ENCODE results near the gene LIPC.

DNA sequence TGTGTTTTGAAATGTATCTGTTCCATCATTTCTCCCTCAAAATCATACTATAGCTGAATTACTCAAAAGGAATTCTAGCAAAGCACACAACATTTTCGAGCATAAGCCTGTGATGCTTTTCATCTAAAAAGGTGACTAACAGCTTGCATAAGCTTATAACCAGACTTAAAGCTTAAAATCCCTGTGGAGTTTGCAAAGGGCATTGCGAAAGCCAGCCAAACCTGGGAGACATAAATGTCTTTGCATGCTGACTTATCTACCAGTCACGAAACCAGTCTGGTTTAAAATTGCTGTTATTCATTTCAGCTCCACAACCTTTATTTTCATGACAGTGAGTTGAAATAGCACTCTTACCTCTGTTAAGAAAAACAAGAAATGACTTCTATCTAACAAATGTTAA is 35.6 kb upstream of the LIPC start:
- TF ChIP-seq ZNF274 (IDR thresholded peaks at IDR 0.05; ENCODE audit: low read length) (no peak), ZNF274 (tag by site-specific recombination; IDR thresholded peaks at IDR 0.05; ENCODE audit: borderline replicate concordance) (no peak), ZNF677 (tag by site-specific recombination; IDR thresholded peaks at IDR 0.05) (no peak), ZSCAN30 (tag by site-specific recombination; IDR thresholded peaks at IDR 0.05) (no peak), ZNF311 (tag by site-specific recombination; IDR thresholded peaks at IDR 0.05; ENCODE audit: borderline replicate concordance) (no peak)
- TF ChIP-seq, protein P1, sequence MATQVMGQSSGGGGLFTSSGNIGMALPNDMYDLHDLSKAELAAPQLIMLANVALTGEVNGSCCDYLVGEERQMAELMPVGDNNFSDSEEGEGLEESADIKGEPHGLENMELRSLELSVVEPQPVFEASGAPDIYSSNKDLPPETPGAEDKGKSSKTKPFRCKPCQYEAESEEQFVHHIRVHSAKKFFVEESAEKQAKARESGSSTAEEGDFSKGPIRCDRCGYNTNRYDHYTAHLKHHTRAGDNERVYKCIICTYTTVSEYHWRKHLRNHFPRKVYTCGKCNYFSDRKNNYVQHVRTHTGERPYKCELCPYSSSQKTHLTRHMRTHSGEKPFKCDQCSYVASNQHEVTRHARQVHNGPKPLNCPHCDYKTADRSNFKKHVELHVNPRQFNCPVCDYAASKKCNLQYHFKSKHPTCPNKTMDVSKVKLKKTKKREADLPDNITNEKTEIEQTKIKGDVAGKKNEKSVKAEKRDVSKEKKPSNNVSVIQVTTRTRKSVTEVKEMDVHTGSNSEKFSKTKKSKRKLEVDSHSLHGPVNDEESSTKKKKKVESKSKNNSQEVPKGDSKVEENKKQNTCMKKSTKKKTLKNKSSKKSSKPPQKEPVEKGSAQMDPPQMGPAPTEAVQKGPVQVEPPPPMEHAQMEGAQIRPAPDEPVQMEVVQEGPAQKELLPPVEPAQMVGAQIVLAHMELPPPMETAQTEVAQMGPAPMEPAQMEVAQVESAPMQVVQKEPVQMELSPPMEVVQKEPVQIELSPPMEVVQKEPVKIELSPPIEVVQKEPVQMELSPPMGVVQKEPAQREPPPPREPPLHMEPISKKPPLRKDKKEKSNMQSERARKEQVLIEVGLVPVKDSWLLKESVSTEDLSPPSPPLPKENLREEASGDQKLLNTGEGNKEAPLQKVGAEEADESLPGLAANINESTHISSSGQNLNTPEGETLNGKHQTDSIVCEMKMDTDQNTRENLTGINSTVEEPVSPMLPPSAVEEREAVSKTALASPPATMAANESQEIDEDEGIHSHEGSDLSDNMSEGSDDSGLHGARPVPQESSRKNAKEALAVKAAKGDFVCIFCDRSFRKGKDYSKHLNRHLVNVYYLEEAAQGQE (tag by site-specific recombination; IDR thresholded peaks at IDR 0.05): no peak
- TF ChIP-seq, protein P2, sequence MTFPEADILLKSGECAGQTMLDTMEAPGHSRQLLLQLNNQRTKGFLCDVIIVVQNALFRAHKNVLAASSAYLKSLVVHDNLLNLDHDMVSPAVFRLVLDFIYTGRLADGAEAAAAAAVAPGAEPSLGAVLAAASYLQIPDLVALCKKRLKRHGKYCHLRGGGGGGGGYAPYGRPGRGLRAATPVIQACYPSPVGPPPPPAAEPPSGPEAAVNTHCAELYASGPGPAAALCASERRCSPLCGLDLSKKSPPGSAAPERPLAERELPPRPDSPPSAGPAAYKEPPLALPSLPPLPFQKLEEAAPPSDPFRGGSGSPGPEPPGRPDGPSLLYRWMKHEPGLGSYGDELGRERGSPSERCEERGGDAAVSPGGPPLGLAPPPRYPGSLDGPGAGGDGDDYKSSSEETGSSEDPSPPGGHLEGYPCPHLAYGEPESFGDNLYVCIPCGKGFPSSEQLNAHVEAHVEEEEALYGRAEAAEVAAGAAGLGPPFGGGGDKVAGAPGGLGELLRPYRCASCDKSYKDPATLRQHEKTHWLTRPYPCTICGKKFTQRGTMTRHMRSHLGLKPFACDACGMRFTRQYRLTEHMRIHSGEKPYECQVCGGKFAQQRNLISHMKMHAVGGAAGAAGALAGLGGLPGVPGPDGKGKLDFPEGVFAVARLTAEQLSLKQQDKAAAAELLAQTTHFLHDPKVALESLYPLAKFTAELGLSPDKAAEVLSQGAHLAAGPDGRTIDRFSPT (tag by site-specific recombination; IDR thresholded peaks at IDR 0.05): no peak
- TF ChIP-seq, protein P3, sequence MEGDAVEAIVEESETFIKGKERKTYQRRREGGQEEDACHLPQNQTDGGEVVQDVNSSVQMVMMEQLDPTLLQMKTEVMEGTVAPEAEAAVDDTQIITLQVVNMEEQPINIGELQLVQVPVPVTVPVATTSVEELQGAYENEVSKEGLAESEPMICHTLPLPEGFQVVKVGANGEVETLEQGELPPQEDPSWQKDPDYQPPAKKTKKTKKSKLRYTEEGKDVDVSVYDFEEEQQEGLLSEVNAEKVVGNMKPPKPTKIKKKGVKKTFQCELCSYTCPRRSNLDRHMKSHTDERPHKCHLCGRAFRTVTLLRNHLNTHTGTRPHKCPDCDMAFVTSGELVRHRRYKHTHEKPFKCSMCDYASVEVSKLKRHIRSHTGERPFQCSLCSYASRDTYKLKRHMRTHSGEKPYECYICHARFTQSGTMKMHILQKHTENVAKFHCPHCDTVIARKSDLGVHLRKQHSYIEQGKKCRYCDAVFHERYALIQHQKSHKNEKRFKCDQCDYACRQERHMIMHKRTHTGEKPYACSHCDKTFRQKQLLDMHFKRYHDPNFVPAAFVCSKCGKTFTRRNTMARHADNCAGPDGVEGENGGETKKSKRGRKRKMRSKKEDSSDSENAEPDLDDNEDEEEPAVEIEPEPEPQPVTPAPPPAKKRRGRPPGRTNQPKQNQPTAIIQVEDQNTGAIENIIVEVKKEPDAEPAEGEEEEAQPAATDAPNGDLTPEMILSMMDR (tag by site-specific recombination; IDR thresholded peaks at IDR 0.05): no peak
- TF ChIP-seq, protein P4, sequence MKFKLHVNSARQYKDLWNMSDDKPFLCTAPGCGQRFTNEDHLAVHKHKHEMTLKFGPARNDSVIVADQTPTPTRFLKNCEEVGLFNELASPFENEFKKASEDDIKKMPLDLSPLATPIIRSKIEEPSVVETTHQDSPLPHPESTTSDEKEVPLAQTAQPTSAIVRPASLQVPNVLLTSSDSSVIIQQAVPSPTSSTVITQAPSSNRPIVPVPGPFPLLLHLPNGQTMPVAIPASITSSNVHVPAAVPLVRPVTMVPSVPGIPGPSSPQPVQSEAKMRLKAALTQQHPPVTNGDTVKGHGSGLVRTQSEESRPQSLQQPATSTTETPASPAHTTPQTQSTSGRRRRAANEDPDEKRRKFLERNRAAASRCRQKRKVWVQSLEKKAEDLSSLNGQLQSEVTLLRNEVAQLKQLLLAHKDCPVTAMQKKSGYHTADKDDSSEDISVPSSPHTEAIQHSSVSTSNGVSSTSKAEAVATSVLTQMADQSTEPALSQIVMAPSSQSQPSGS (tag by site-specific recombination; IDR thresholded peaks at IDR 0.05; ENCODE audit: low read depth): no peak

Measured in HEK293 (cell line).